CD4-positive, alpha-beta T cell treated with Interleukin-4 for 4 hours (primary cell): ENCODE data around the gene EIF3C.
"Not testable (repeated sequence)": the region's sequence is repeated elsewhere in the genome, so short reads cannot be mapped to it uniquely, and the experiment has no call there.

Source experiments
- DNase-seq: peaks from one replicate; pipeline ENCODE4 v3.0.0-alpha.2; 2020

The EIF3C gene

GRCh38 chr16:28750469-28751067, 39.3 kb downstream of the EIF3C start:
- DNase-seq, result not testable (repeated sequence)

GRCh38 chr16:28751487-28751886, 40.2 kb downstream of the EIF3C start, which contains the start of gene NPIPB9:
Gene NPIPB9, plus strand, starts transcription at chr16:28751787.
- not testable (repeated sequence) for DNase-seq

- DNase-seq, result not testable (repeated sequence)
Observed at GRCh38 chr16:28781697-28782096, 70.4 kb downstream of the EIF3C start.

- not testable (repeated sequence) for DNase-seq
Observed at GRCh38 chr16:28782357-28782756, 71.1 kb downstream of the EIF3C start.
